ENCODE measurements around the gene ETFA.

- TF ChIP-seq CTCF (IDR thresholded peaks at IDR 0.05), result no peak
- TF ChIP-seq POLR2A (IDR thresholded peaks at IDR 0.05), result no peak
These were observed 35.6 kb upstream of the ETFA start for GRCh38 chr15:76346669-76347481.

Measured in uterus (tissue), 2 donors.